AG04450 (cell line): Measurements from ENCODE around the gene ERCC4. TPM values are rescaled to one million over a fixed set of nuclear protein-coding genes. Genes with fewer than 3 reads are reported as not detected.

ENCODE experiments used
- CTCF ChIA-PET: fragments of 300-600, 350-600 bp; formaldehyde crosslinking; extraction: SDS; loops from one replicate; lab custom pipeline; 2022; ENCODE audit warnings: antibody characterized with exemption, inconsistent platforms; lab: Charles Lee
- POLR2A ChIA-PET: fragments of 350-600 bp; formaldehyde crosslinking; extraction: SDS; loops from one replicate; lab custom pipeline; 2021; ENCODE audit warnings: antibody characterized with exemption, inconsistent platforms; lab: Yijun Ruan, JAX
- DNase-seq: peaks from one replicate; pipeline ENCODE4 v3.0.0-alpha.2; 2011; ENCODE audit warnings: low read depth, low spot score
- H3K27ac ChIP-seq: one replicate; pipeline ENCODE4 v1.5.1; 2012; ENCODE audit warnings: low read depth, low read length, control low read depth
- H3K27me3 ChIP-seq: one replicate; pipeline ENCODE4 v1.6.0; 2012; ENCODE audit warnings: low read length; ENCODE audit not compliant: control insufficient read depth, insufficient read depth
- H3K4me3 ChIP-seq: 2 replicates; pipeline ENCODE4 v1.5.1; 2011; ENCODE audit warnings: mild to moderate bottlenecking, low read depth, low read length, control low read depth
- H3K9me3 ChIP-seq: 2 replicates; pipeline ENCODE4 v1.5.1; 2012; ENCODE audit warnings: low read length; ENCODE audit not compliant: control insufficient read depth, insufficient read depth
- polyA plus RNA-seq: library from polyadenylated mRNA; depleted of rRNA; stranded (reverse); fragments of >200 nt; gene quantifications from 2 replicates; pipeline ENCODE4 v1.2.3, GENCODE V29; 2011
- TF ChIP-seq, protein P1 (sequence below): IDR thresholded peaks from 2 replicates; pipeline ENCODE4 v1.5.1; 2011; ENCODE audit warnings: low read depth, low read length, control low read depth, inconsistent platforms

Gene ERCC4
- polyA plus RNA-seq, 1 experiment = 9.8 TPM

DNA sequence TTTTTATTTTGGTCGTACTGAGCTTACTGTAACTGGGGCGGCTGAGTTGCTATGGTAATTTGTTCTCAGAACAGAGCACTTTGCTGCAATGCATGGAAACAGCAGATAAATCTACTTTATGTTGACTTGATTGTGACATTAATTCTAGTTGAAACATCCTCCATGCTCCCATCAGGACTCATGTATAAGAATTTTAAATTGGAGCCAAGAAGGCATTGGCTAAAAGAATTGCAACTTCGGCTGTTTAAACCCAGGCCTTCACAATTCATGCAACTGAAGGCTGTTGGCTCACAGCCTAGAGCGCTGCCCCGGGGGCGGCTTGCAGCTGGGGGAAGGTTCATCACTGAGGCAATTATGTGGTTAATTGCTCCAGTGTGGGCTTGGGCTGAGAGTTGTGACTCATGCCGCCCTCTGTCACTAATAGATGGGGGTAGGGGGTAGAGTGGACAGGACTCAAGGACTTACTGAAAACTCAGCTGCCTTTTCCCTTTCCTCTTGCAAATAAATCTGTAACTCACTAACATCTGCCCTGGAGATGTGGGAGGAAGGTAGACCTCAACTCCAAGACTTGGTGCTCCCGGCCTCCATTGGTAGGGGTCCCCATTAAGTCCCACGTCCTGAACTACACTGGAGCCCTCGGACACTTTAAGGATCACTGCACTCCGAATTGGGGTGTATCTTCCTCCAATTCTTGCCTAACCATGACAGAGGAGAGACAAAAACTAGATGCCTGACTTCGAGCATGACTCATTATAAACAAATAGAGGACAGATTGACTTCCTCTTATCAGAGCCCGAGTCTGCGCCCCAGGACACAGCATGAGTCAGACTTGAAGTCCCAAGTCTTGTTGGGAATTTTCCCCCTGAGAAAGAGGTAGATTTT, 37.5 kb downstream of the ERCC4 start:
- TF ChIP-seq, protein P1, sequence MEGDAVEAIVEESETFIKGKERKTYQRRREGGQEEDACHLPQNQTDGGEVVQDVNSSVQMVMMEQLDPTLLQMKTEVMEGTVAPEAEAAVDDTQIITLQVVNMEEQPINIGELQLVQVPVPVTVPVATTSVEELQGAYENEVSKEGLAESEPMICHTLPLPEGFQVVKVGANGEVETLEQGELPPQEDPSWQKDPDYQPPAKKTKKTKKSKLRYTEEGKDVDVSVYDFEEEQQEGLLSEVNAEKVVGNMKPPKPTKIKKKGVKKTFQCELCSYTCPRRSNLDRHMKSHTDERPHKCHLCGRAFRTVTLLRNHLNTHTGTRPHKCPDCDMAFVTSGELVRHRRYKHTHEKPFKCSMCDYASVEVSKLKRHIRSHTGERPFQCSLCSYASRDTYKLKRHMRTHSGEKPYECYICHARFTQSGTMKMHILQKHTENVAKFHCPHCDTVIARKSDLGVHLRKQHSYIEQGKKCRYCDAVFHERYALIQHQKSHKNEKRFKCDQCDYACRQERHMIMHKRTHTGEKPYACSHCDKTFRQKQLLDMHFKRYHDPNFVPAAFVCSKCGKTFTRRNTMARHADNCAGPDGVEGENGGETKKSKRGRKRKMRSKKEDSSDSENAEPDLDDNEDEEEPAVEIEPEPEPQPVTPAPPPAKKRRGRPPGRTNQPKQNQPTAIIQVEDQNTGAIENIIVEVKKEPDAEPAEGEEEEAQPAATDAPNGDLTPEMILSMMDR = no peak
- Histone ChIP-seq H3K27me3 (no peaks in the 10 kb centered on the region), H3K4me3 (peak overlapping the region; percentile 40), H3K27ac (peak overlapping the region; percentile 96), H3K9me3 (no peaks in the 10 kb centered on the region)
- peak; percentile 80 for DNase-seq
- CTCF ChIA-PET = interaction anchor here (0.6 to 1.8 kb wide), 3 partner anchors 9 to 38 kb away, joined by 3 to 6 read pairs (median 4); partner anchors contain the start of gene ERCC4
- POLR2A ChIA-PET = interaction anchor here (0.6 to 0.8 kb wide), 2 partner anchors 622 to 1751 kb away, joined by 3 read pairs; no protein-coding TSS in a partner anchor

DNA sequence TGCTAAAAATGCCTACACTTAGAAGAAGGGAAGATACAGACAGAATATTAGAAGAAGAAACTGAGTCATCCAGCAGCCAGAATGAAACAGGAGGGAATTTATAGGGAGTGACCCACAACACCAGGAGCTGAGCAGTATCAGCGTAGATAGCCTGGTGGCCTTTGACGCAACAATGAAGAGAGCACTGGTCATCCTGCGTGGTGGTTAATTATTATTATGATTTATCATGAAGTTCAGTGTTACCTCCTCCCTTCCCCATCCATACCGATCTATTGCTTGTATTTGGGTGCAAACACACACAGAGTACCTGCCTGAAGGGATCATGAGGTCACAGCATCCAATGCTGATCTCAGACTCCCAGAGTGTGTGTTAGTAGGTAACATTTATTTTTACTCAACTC, 38.5 kb downstream of the ERCC4 start:
- H3K27ac ChIP-seq = no peak overlapping the region
- H3K27me3 ChIP-seq = no peaks in the 10 kb centered on the region
- H3K9me3 ChIP-seq = no peaks in the 10 kb centered on the region
- H3K4me3 ChIP-seq = no peak overlapping the region
- POLR2A ChIA-PET = no interaction called here
- TF ChIP-seq, protein P1 = no peak
- DNase-seq = no peak
- CTCF ChIA-PET = interaction anchor here (1.8 kb wide), 1 partner anchor 39 kb away, joined by 6 read pairs; the partner anchor contains the start of gene ERCC4

DNA sequence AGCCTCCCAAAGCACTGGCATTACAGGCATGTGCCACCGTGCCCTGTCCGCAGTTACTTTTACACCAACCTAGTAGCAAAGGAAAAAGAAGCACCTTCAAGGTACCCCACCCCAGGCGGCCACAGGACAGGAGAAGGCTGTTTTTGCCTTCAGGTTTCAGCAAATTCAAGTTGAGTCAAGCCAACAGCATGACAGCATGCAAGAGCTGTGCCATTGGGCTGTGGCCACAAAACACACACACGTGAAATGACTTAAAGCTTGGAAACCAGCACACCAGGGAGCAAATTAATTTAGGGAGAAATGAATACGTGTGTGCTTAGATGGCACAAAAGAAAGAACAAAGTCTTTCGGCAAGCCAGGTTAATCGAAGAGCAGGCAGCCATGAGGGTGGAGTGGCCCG, 39.7 kb downstream of the ERCC4 start:
- TF ChIP-seq, protein P1 = no peak
- ChIA-PET POLR2A (no interaction called here), CTCF (no interaction called here)
- H3K9me3 ChIP-seq = no peaks in the 10 kb centered on the region
- H3K27me3 ChIP-seq = no peaks in the 10 kb centered on the region
- no peak overlapping the region for H3K27ac ChIP-seq
- H3K4me3 ChIP-seq = no peak overlapping the region
- DNase-seq = no peak

DNA sequence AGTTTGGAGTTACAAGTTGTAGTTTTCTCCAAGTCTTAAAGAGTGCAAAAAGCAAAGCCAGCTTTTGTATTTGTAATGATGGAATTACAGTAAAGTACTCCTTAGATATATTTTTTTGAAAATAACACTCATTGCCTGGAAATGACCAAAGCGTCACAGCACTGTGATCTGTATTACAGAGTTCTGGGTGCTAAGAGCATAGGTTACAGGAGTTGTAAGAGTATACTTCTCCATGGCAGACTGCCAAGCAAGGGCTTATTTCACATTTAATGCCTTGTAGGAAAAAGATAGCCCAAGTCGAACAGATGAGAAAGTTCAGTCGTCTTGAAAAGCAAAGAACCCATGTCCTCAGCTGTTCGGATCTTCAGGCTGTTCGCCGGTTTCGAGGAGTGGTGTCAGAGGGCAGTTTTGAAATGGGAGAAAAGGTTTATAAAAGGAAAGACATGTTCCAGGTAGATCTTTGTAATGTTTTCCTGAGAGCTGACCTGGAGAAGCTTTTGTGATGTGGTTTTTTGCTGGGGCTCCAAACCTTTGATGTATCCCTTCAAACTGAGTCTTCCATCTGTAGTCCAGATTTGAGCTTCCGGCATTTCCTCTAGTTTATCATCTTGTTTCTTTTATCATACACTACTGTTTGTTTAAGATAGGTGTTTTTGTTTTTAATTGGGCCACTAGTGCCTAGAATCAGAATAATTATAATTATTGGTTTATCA, 41.3 kb downstream of the ERCC4 start:
- TF ChIP-seq, protein P1 = no peak
- H3K4me3 ChIP-seq = no peak overlapping the region
- DNase-seq = peak; percentile 29
- H3K27me3 ChIP-seq = no peaks in the 10 kb centered on the region
- POLR2A ChIA-PET = no interaction called here
- no peaks in the 10 kb centered on the region for H3K9me3 ChIP-seq
- H3K27ac ChIP-seq = peak overlapping the region; percentile 21
- CTCF ChIA-PET = interaction anchor here (1.6 kb wide), 1 partner anchor 42 kb away, joined by 7 read pairs; the partner anchor contains the start of gene ERCC4
